ENCODE data around the gene DTX3. TPM values are rescaled to one million over a fixed set of nuclear protein-coding genes. Genes with fewer than 3 reads are reported as not detected.
A peak's percentile ranks its signal among the peaks of the same experiment; 100 is the strongest.

Gene DTX3
- total and polyA plus RNA-seq, 2 of the 13 experiments (the other 11 are each of a cell fraction or from before 2014, with no cell fraction given) = 9.0 to 27.2 TPM

GRCh38 chr12:57579677-57580465, 24.8 kb upstream of the DTX3 start (continued):
- TF ChIP-seq ARID4A (CRISPR knock-in tag; IDR thresholded peaks at IDR 0.05; ENCODE audit: borderline replicate concordance) = no peak
- TF ChIP-seq NR2C2 (CRISPR knock-in tag; IDR thresholded peaks at IDR 0.05; ENCODE audit: borderline replicate concordance) = no peak; the same call in 1 of the 2 replicates
- TF ChIP-seq MEIS1 (CRISPR knock-in tag; IDR thresholded peaks at IDR 0.05; ENCODE audit: borderline replicate concordance) = no peak
- no peak for TF ChIP-seq TERF1 (CRISPR knock-in tag; IDR thresholded peaks at IDR 0.05)
- TF ChIP-seq MXD4 (CRISPR knock-in tag; IDR thresholded peaks at IDR 0.05) = no peak
- TF ChIP-seq GATAD2A (CRISPR knock-in tag; IDR thresholded peaks at IDR 0.05) = peak; percentile 78; the same call in 1 of the 2 replicates
- TF ChIP-seq, protein P1, sequence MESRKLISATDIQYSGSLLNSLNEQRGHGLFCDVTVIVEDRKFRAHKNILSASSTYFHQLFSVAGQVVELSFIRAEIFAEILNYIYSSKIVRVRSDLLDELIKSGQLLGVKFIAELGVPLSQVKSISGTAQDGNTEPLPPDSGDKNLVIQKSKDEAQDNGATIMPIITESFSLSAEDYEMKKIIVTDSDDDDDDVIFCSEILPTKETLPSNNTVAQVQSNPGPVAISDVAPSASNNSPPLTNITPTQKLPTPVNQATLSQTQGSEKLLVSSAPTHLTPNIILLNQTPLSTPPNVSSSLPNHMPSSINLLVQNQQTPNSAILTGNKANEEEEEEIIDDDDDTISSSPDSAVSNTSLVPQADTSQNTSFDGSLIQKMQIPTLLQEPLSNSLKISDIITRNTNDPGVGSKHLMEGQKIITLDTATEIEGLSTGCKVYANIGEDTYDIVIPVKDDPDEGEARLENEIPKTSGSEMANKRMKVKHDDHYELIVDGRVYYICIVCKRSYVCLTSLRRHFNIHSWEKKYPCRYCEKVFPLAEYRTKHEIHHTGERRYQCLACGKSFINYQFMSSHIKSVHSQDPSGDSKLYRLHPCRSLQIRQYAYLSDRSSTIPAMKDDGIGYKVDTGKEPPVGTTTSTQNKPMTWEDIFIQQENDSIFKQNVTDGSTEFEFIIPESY (CRISPR knock-in tag; IDR thresholded peaks at IDR 0.05) = no peak
- no peak for TF ChIP-seq STAT5B (CRISPR knock-in tag; IDR thresholded peaks at IDR 0.05)
- TF ChIP-seq ZNF33B (CRISPR knock-in tag; IDR thresholded peaks at IDR 0.05) = no peak
- TF ChIP-seq, protein P2, sequence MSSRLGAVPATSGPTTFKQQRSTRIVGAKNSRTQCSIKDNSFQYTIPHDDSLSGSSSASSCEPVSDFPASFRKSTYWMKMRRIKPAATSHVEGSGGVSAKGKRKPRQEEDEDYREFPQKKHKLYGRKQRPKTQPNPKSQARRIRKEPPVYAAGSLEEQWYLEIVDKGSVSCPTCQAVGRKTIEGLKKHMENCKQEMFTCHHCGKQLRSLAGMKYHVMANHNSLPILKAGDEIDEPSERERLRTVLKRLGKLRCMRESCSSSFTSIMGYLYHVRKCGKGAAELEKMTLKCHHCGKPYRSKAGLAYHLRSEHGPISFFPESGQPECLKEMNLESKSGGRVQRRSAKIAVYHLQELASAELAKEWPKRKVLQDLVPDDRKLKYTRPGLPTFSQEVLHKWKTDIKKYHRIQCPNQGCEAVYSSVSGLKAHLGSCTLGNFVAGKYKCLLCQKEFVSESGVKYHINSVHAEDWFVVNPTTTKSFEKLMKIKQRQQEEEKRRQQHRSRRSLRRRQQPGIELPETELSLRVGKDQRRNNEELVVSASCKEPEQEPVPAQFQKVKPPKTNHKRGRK (CRISPR knock-in tag; IDR thresholded peaks at IDR 0.05) = no peak
- no peak for TF ChIP-seq ZNF878 (CRISPR knock-in tag; IDR thresholded peaks at IDR 0.05)
- no peak for TF ChIP-seq HNRNPK (IDR thresholded peaks at IDR 0.05; ENCODE audit: low read depth, low read length, poor library complexity, severe bottlenecking)
- TF ChIP-seq REXO4 (CRISPR knock-in tag; IDR thresholded peaks at IDR 0.05; ENCODE audit: borderline replicate concordance) = no peak
- peak; percentile 40; the same call in 1 of the 2 replicates for TF ChIP-seq KDM5A (IDR thresholded peaks at IDR 0.05; ENCODE audit: borderline replicate concordance, low read length)
- peak; percentile 44; the same call in 1 of the 2 replicates for TF ChIP-seq ZBTB7B (CRISPR knock-in tag; IDR thresholded peaks at IDR 0.05)
- no peak for TF ChIP-seq BRF2 (CRISPR knock-in tag; IDR thresholded peaks at IDR 0.05)
- TF ChIP-seq ZNF10 (CRISPR knock-in tag; IDR thresholded peaks at IDR 0.05; ENCODE audit: borderline replicate concordance, low read depth) = no peak
- no peak for TF ChIP-seq HMG20B (CRISPR knock-in tag; conservative IDR thresholded peaks at IDR 0.05)

Measured in HepG2 (cell line).